IMR-90 (cell line): ENCODE measurements around the gene GPR153. TPM values are rescaled to one million over a fixed set of nuclear protein-coding genes. Genes with fewer than 3 reads are reported as not detected.

Experiments
- ATAC-seq: fragments of 200-7000 bp; cut with Tn5 transposase; 2 replicates; pipeline ENCODE4 v1.9.1; 2020; ENCODE audit warnings: low read depth, mild to moderate bottlenecking, moderate library complexity
- BruUV-seq: library from RNA; stranded (reverse); fragments of 400-500 nt; replicated peaks from 2 replicates; lab custom pipeline; 2021; lab: Mats Ljungman, UMichigan
- CTCF ChIA-PET: fragments of 300-600 bp; formaldehyde crosslinking; extraction: SDS; loops from one replicate; lab custom pipeline; 2021; ENCODE audit warnings: antibody characterized with exemption; lab: Yijun Ruan, JAX
- POLR2A ChIA-PET: fragments of 300-600 bp; sonication (Branson Sonifier 250); formaldehyde crosslinking; loops from one replicate; lab custom pipeline; 2022; ENCODE audit warnings: antibody characterized with exemption; ENCODE audit not compliant: unreplicated experiment; lab: Charles Lee
- DNase-seq: peaks from one replicate; pipeline ENCODE4 v3.0.0; 2013
- H2AFZ ChIP-seq: replicated peaks from 2 replicates; pipeline ENCODE3; 2013; ENCODE audit warnings: low read length, mild to moderate bottlenecking; ENCODE audit not compliant: poor library complexity
- H2AK5ac ChIP-seq: 2 replicates; pipeline ENCODE4 v1.6.1; 2013; ENCODE audit warnings: low read depth, low read length, inconsistent platforms
- H2AK9ac ChIP-seq: replicated peaks from 2 replicates; pipeline ENCODE3; 2013; ENCODE audit warnings: mild to moderate bottlenecking, low read depth, low read length, moderate library complexity; ENCODE audit not compliant: poor library complexity
- H2BK120ac ChIP-seq: 2 replicates; pipeline ENCODE4 v1.6.1; 2013; ENCODE audit warnings: low read depth, low read length, inconsistent platforms
- H2BK15ac ChIP-seq: 3 replicates; pipeline ENCODE4 v1.6.1; 2013; ENCODE audit warnings: low read depth, low read length, inconsistent platforms
- H2BK20ac ChIP-seq: 2 replicates; pipeline ENCODE4 v1.6.1; 2013; ENCODE audit warnings: low read depth, mild to moderate bottlenecking, inconsistent platforms, low read length, moderate library complexity
- H2BK5ac ChIP-seq: 2 replicates; pipeline ENCODE4 v1.6.1; 2013; ENCODE audit warnings: mild to moderate bottlenecking, low read depth, low read length, inconsistent platforms; ENCODE audit not compliant: poor library complexity, severe bottlenecking
- H3K14ac ChIP-seq: replicated peaks from 2 replicates; pipeline ENCODE4 v1.6.1; 2013; ENCODE audit warnings: low read depth, low read length, inconsistent platforms
- H3K18ac ChIP-seq: 2 replicates; pipeline ENCODE4 v1.6.1; 2013; ENCODE audit warnings: low read depth, low read length, control low read depth
- H3K23ac ChIP-seq: 2 replicates; pipeline ENCODE4 v1.6.1; 2013; ENCODE audit warnings: low read depth, low read length, inconsistent platforms
- H3K27ac ChIP-seq: 2 replicates; pipeline ENCODE4 v1.5.1; 2013; ENCODE audit warnings: mild to moderate bottlenecking, control low read depth, low read length; ENCODE audit not compliant: insufficient read depth
- H3K27me3 ChIP-seq: 2 replicates; pipeline ENCODE4 v1.6.1; 2013; ENCODE audit warnings: low read length; ENCODE audit not compliant: control insufficient read depth, insufficient read depth
- H3K36me3 ChIP-seq: 2 replicates; pipeline ENCODE4 v1.6.1; 2013; ENCODE audit warnings: low read length, mixed read lengths; ENCODE audit not compliant: control insufficient read depth, insufficient read depth
- H3K4ac ChIP-seq: 2 replicates; pipeline ENCODE4 v1.6.1; 2013; ENCODE audit warnings: low read depth, low read length, inconsistent platforms
- H3K4me1 ChIP-seq: 2 replicates; pipeline ENCODE4 v1.6.1; 2013; ENCODE audit warnings: low read length, mixed read lengths; ENCODE audit not compliant: control insufficient read depth, insufficient read depth
- H3K4me2 ChIP-seq: 2 replicates; pipeline ENCODE4 v1.6.1; 2013; ENCODE audit warnings: low read depth, mild to moderate bottlenecking, control low read depth, low read length, moderate library complexity
- H3K4me3 ChIP-seq: 2 replicates; pipeline ENCODE4 v1.5.1; 2013; ENCODE audit warnings: low read depth, mild to moderate bottlenecking, control low read depth, low read length, moderate library complexity; ENCODE audit not compliant: insufficient read depth
- H3K56ac ChIP-seq: 2 replicates; pipeline ENCODE4 v1.6.1; 2013; ENCODE audit warnings: low read length, inconsistent platforms; ENCODE audit not compliant: insufficient read depth; ENCODE audit errors: extremely low read depth
- H3K79me1 ChIP-seq, 2 experiments: 2 replicates each; pipeline ENCODE4 v1.6.1; 2013; ENCODE audit warnings: low read length in 2 of 2, inconsistent platforms in 1 of 2, low read depth in 1 of 2
- H3K9ac ChIP-seq: 2 replicates; pipeline ENCODE4 v1.6.1; 2013; ENCODE audit warnings: low read depth, low read length, control low read depth
- H3K9me1 ChIP-seq: 2 replicates; pipeline ENCODE4 v1.6.1; 2013; ENCODE audit warnings: low read length, inconsistent platforms; ENCODE audit not compliant: insufficient read depth
- H3K9me3 ChIP-seq: 2 replicates; pipeline ENCODE4 v1.6.1; 2013; ENCODE audit warnings: low read length; ENCODE audit not compliant: control insufficient read depth, insufficient read depth
- H4K20me1 ChIP-seq: 2 replicates; pipeline ENCODE4 v1.6.1; 2013; ENCODE audit warnings: low read length, inconsistent platforms; ENCODE audit not compliant: insufficient read depth
- H4K5ac ChIP-seq: 2 replicates; pipeline ENCODE4 v1.6.1; 2013; ENCODE audit warnings: mild to moderate bottlenecking, low read depth, low read length, control low read depth
- H4K8ac ChIP-seq, 2 experiments: 2 replicates each; pipeline ENCODE4 v1.6.1; 2013; ENCODE audit warnings: low read depth in 2 of 2, low read length in 2 of 2, control low read depth in 1 of 2, inconsistent platforms in 1 of 2
- H4K91ac ChIP-seq: 2 replicates; pipeline ENCODE4 v1.6.1; 2013; ENCODE audit warnings: low read depth, low read length, inconsistent platforms; ENCODE audit not compliant: insufficient read depth
- BHLHE40 ChIP-seq: fragments of 150-350 bp; IDR thresholded peaks from 2 replicates; pipeline ENCODE4 v1.6.1; 2016; ENCODE audit warnings: mild to moderate bottlenecking, low read depth, low read length
- CHD1 ChIP-seq: IDR thresholded peaks from 2 replicates; pipeline ENCODE4 v1.6.1; 2012; ENCODE audit warnings: low read depth, low read length, improper control_type of control experiment
- CTCF ChIP-seq: conservative IDR thresholded peaks from 2 replicates; pipeline ENCODE4 v1.5.1; 2012; ENCODE audit warnings: mild to moderate bottlenecking, low read depth, low read length, improper control_type of control experiment
- FOS ChIP-seq: fragments of 150-350 bp; IDR thresholded peaks from 2 replicates; pipeline ENCODE4 v1.6.1; 2016; ENCODE audit warnings: low read depth, low read length
- MAFK ChIP-seq: IDR thresholded peaks from 2 replicates; pipeline ENCODE4 v1.6.1; 2012; ENCODE audit warnings: low read depth, low read length, improper control_type of control experiment
- MAZ ChIP-seq: IDR thresholded peaks from 2 replicates; pipeline ENCODE4 v1.6.1; 2012; ENCODE audit warnings: low read depth, mild to moderate bottlenecking, low read length, improper control_type of control experiment, moderate library complexity, borderline replicate concordance
- NFE2L2 ChIP-seq: fragments of 150-350 bp; IDR thresholded peaks from 2 replicates; pipeline ENCODE4 v1.6.1; 2016; ENCODE audit warnings: low read depth, mild to moderate bottlenecking, low read length
- POLR2A ChIP-seq: IDR thresholded peaks from 2 replicates; pipeline ENCODE4 v1.6.1; 2012; ENCODE audit warnings: mild to moderate bottlenecking, low read depth, low read length
- RAD21 ChIP-seq: IDR thresholded peaks from 2 replicates; pipeline ENCODE4 v1.6.1; 2012; ENCODE audit warnings: low read length, improper control_type of control experiment
- RCOR1 ChIP-seq: IDR thresholded peaks from 2 replicates; pipeline ENCODE4 v1.6.1; 2012; ENCODE audit warnings: mild to moderate bottlenecking, low read length, improper control_type of control experiment; ENCODE audit not compliant: insufficient replicate concordance
- RFX5 ChIP-seq: IDR thresholded peaks from 2 replicates; pipeline ENCODE4 v1.8.0; 2012; ENCODE audit warnings: low read depth, mild to moderate bottlenecking, low read length, moderate library complexity
- SMC3 ChIP-seq: fragments of 150-350 bp; IDR thresholded peaks from 2 replicates; pipeline ENCODE4 v1.6.1; 2016; ENCODE audit warnings: low read depth, mild to moderate bottlenecking, antibody characterized with exemption, low read length, moderate library complexity
- WGBS, 2 experiments: methylation state at CpG; one replicate each; pipeline versions ENCODE4 v1.1.5 to v1.1.7; 2013; ENCODE audit warnings: missing lambda C conversion rate in 2 of 2; ENCODE audit not compliant: insufficient read length in 1 of 2; ENCODE audit errors: extremely low coverage in 2 of 2; 5-methylcytosine and 5-hydroxymethylcytosine counted together
- dilution Hi-C: fragments of 300-500 bp; cut with HindIII; formaldehyde crosslinking; loops from one replicate; pipeline ENCODE4 v1.14.3; 2018; ENCODE audit warnings: low sequenced_read_pairs; ENCODE audit not compliant: unreplicated experiment
- in situ Hi-C: fragments of 300-500 bp; cut with MboI; formaldehyde crosslinking; loops from 3 replicates; pipeline ENCODE4 v1.14.3; 2019; ENCODE audit warnings: low sequenced_read_pairs, inconsistent platforms, mixed read lengths
- intact Hi-C: fragments of 100-400 bp; cut with micrococcal nuclease; formaldehyde crosslinking; loops from 2 replicates; pipeline ENCODE4 v1.10.0; 2022
- polyA plus RNA-seq, 3 experiments: library from polyadenylated mRNA; depleted of rRNA; stranded (reverse); fragments of >200 nt; gene quantifications; 2 replicates each; pipeline ENCODE4 v1.2.3, GENCODE V29; 2012; ENCODE audit warnings: low replicate concordance in 1 of 3
- total RNA-seq: library from RNA; depleted of rRNA; stranded (reverse); fragments of >200 nt; gene quantifications from 2 replicates; pipeline ENCODE4 v1.2.3, GENCODE V29; 2012
- TF ChIP-seq, protein P1 (sequence below): fragments of 150-350 bp; IDR thresholded peaks from 2 replicates; pipeline ENCODE4 v1.6.1; 2017; ENCODE audit warnings: mild to moderate bottlenecking, antibody characterized with exemption, low read length, low read depth

GPR153 gene
- total and polyA plus RNA-seq, 2 of the 4 experiments (the other 2 are of a cell fraction), result 1.8 to 5.2 TPM

DNA sequence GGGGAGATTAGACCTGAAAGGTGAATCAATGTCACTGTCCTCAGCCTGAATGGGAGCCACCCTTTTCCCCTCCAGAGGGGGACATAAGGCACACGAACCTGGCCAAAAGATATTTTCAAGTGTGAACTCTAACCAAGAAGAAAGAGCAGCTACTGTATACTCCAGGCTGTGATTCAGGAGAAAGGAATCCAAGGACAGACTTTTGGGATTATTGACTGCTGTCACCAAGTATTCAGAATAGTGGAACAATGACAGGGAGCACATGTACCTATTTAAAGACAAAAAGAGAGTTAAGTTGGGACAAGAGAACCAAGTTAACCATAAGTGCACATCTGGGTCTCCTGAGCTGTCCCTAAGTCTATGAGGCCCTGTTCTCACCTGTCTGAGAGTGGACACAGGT is 27.5 kb downstream of the GPR153 start (continued):
- TF ChIP-seq CTCF (no peak), RFX5 (no peak), CHD1 (no peak), MAFK (no peak)

- Histone ChIP-seq H3K9ac (no peak overlapping the region), H4K91ac (no peak overlapping the region), H2AK5ac (no peak overlapping the region), H2AK9ac (no peak overlapping the region), H2BK5ac (no peak overlapping the region), H3K4ac (no peak overlapping the region), H2BK15ac (no peak overlapping the region), H3K4me1 (no peaks in the 10 kb centered on the region), H3K9me1 (no peaks in the 10 kb centered on the region), H3K4me3 (no peak overlapping the region), H4K20me1 (no peaks in the 10 kb centered on the region; the same call in 1 of the 2 replicates), H3K23ac (no peak overlapping the region), H4K8ac (no peak overlapping the region), H3K27ac (no peak overlapping the region), H3K4me2 (no peak overlapping the region), H3K27me3 (no peaks in the 10 kb centered on the region), H2BK120ac (no peak overlapping the region), H3K56ac (no peak overlapping the region), H3K9me3 (no peaks in the 10 kb centered on the region), H3K79me1 (peaks cover 0 to 8% of the 10 kb centered on the region in 2 experiments; a peak in 3 of 4 replicates), H3K14ac (no peak overlapping the region), H4K5ac (no peak overlapping the region), H3K18ac (no peak overlapping the region), H2BK20ac (no peak overlapping the region), H3K36me3 (peaks cover 43% of the 10 kb centered on the region), H2AFZ (no peak overlapping the region)
- dilution Hi-C loops, result no loop called here
- BruUV-seq, result no TSS peak
- in situ Hi-C loops, result no loop called here
- intact Hi-C loops, result no loop called here
- WGBS, 2 experiments, result 96% methylated on average over 3 of the region's 8 CpGs; no CpG with 5 or more reads in 1 of the 2 experiments
- CTCF ChIA-PET, result interaction anchor here (0.6 kb wide), 1 partner anchor 9 kb away, joined by 3 read pairs; no protein-coding TSS in a partner anchor
- DNase-seq, result no peak
- no peak for ATAC-seq
- POLR2A ChIA-PET, result no interaction called here
- TF ChIP-seq, protein P1, sequence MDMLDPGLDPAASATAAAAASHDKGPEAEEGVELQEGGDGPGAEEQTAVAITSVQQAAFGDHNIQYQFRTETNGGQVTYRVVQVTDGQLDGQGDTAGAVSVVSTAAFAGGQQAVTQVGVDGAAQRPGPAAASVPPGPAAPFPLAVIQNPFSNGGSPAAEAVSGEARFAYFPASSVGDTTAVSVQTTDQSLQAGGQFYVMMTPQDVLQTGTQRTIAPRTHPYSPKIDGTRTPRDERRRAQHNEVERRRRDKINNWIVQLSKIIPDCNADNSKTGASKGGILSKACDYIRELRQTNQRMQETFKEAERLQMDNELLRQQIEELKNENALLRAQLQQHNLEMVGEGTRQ, result no peak
- TF ChIP-seq SMC3 (no peak), RAD21 (no peak), MAFK (no peak), RCOR1 (no peak), BHLHE40 (no peak), POLR2A (no peak), MAZ (no peak), FOS (no peak), NFE2L2 (no peak), CTCF (no peak)
Measured at GRCh38 chr1:6225651-6226050, 35.2 kb downstream of the GPR153 start.
